ENCODE results near the gene HSD17B4.
"Not testable (repeated sequence)": the region's sequence is repeated elsewhere in the genome, so short reads cannot be mapped to it uniquely, and the experiment has no call there.

DNA sequence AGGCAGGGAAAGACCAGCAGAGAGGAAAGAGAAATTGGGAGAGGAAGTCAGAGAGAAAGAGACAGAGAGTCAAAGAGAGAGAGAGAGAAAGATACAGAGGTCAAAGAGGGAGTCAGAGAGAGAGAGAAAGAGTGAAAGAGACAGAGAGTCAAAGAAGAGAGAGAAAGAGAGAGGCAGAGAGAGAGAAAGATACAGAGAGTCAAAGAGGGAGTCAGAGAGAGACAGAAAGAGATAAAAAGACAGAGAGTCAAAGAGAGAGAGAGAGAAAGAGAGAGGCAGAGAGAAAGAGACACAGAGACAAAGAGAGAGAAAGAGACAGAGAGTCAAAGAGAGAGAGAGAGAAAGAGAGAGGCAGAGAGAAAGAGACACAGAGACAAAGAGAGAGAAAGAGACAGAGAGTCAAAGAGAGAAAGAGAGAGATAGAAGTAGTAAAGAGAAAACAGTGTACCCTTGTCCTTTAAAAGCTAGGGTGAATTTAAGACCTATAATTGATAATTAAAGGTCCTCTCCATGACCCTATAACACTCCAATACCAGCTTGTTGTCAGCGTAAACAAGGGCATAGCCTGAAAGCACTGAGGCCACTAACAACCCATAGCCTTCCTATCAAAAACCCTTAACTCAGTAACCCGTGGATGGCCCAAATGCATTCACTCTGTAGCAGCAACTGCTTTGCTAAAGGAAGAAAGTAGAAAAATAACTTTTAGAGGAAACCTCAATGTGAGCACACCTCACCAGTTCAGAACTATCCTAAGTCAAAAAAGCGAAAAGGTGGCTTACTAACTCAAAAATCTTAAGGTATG, 14.3 kb upstream of the HSD17B4 start:
- TF ChIP-seq, protein P1, sequence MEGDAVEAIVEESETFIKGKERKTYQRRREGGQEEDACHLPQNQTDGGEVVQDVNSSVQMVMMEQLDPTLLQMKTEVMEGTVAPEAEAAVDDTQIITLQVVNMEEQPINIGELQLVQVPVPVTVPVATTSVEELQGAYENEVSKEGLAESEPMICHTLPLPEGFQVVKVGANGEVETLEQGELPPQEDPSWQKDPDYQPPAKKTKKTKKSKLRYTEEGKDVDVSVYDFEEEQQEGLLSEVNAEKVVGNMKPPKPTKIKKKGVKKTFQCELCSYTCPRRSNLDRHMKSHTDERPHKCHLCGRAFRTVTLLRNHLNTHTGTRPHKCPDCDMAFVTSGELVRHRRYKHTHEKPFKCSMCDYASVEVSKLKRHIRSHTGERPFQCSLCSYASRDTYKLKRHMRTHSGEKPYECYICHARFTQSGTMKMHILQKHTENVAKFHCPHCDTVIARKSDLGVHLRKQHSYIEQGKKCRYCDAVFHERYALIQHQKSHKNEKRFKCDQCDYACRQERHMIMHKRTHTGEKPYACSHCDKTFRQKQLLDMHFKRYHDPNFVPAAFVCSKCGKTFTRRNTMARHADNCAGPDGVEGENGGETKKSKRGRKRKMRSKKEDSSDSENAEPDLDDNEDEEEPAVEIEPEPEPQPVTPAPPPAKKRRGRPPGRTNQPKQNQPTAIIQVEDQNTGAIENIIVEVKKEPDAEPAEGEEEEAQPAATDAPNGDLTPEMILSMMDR (IDR thresholded peaks at IDR 0.05), result not testable (repeated sequence)
- TF ChIP-seq POLR2A (IDR thresholded peaks at IDR 0.05), result not testable (repeated sequence)

Data from adrenal gland (tissue), 5 donors.